Measurements from ENCODE around the gene AADACL3. TPM values are rescaled to one million over a fixed set of nuclear protein-coding genes. Genes with fewer than 3 reads are reported as not detected.
"Not testable (repeated sequence)": the region's sequence is repeated elsewhere in the genome, so short reads cannot be mapped to it uniquely, and the experiment has no call there.

The AADACL3 gene
- total RNA-seq, 1 experiment from 2014 or later, result not detected

- Histone ChIP-seq H3K79me2 (ENCODE audit: low read length) (no peaks in the 10 kb centered on the region), H3K4me3 (ENCODE audit: low read length) (no peak overlapping the region), H2AFZ (ENCODE audit: low read length) (no peak overlapping the region), H3K4me1 (ENCODE audit: insufficient read depth, low read length) (no peaks in the 10 kb centered on the region), H3F3A (ENCODE audit: low read length, unreplicated experiment) (no peaks in the 10 kb centered on the region), H3K36me3 (ENCODE audit: low read depth, low read length) (no peaks in the 10 kb centered on the region), H4K20me1 (ENCODE audit: low read length) (no peaks in the 10 kb centered on the region), H3K9ac (ENCODE audit: low read length) (no peak overlapping the region), H3K27me3 (ENCODE audit: low read length) (peaks cover 26% of the 10 kb centered on the region; the same call in 1 of the 2 replicates), H3K4me2 (ENCODE audit: low read length) (no peak overlapping the region), H3K9me2 (replicated peaks; ENCODE audit: low read length) (no peaks in the 10 kb centered on the region), H3K27ac (ENCODE audit: low read length) (no peak overlapping the region), H3K9me3 (ENCODE audit: low read length) (no peaks in the 10 kb centered on the region)
- TF ChIP-seq EZH2phosphoT487 (IDR thresholded peaks at IDR 0.05; ENCODE audit: borderline replicate concordance, low read length) (no peak), CTCF (conservative IDR thresholded peaks at IDR 0.05; ENCODE audit: low read depth, low read length) (no peak), EZH2 (IDR thresholded peaks at IDR 0.05; ENCODE audit: low read length, unreplicated experiment) (no peak)
- DNase-seq (no peak), ATAC-seq (no peak)
- BruUV-seq (replicated peaks), result no TSS peak
- intact Hi-C loops (cut with micrococcal nuclease), result no loop called here
- POLR2A ChIA-PET (ENCODE audit: unreplicated experiment), result no interaction called here
- CTCF ChIA-PET, result no interaction called here
Observed at GRCh38 chr1:12728391-12728790, 12.5 kb downstream of the AADACL3 start.

GRCh38 chr1:12730156-12730555, 14.2 kb downstream of the AADACL3 start:
- Histone ChIP-seq H3K79me2 (ENCODE audit: low read length) (no peaks in the 10 kb centered on the region), H3K9ac (ENCODE audit: low read length) (no peak overlapping the region), H2AFZ (ENCODE audit: low read length) (no peak overlapping the region), H3K4me2 (ENCODE audit: low read length) (no peak overlapping the region), H3K27ac (ENCODE audit: low read length) (no peak overlapping the region), H3K4me3 (ENCODE audit: low read length) (no peak overlapping the region), H3F3A (ENCODE audit: low read length, unreplicated experiment) (no peaks in the 10 kb centered on the region), H3K4me1 (ENCODE audit: insufficient read depth, low read length) (no peaks in the 10 kb centered on the region), H4K20me1 (ENCODE audit: low read length) (no peaks in the 10 kb centered on the region), H3K9me3 (ENCODE audit: low read length) (no peaks in the 10 kb centered on the region), H3K36me3 (ENCODE audit: low read depth, low read length) (no peaks in the 10 kb centered on the region), H3K9me2 (replicated peaks; ENCODE audit: low read length) (no peaks in the 10 kb centered on the region), H3K27me3 (ENCODE audit: low read length) (peaks cover 33% of the 10 kb centered on the region; the same call in 1 of the 2 replicates)
- TF ChIP-seq CTCF (conservative IDR thresholded peaks at IDR 0.05; ENCODE audit: low read depth, low read length), result no peak
- TF ChIP-seq EZH2 (IDR thresholded peaks at IDR 0.05; ENCODE audit: low read length, unreplicated experiment), result no peak
- ATAC-seq, result no peak
- BruUV-seq (replicated peaks), result no TSS peak
- intact Hi-C loops (cut with micrococcal nuclease), result no loop called here
- ChIA-PET CTCF (no interaction called here), POLR2A (ENCODE audit: unreplicated experiment) (no interaction called here)
- no peak for DNase-seq

- H2AFZ ChIP-seq (ENCODE audit: low read length); ATAC-seq; H3K9ac ChIP-seq (ENCODE audit: low read length); H3K79me2 ChIP-seq (ENCODE audit: low read length); DNase-seq; CTCF ChIA-PET; H3K9me3 ChIP-seq (ENCODE audit: low read length); H3K9me2 ChIP-seq (replicated peaks; ENCODE audit: low read length); POLR2A ChIA-PET (ENCODE audit: unreplicated experiment); intact Hi-C loops (cut with micrococcal nuclease); H4K20me1 ChIP-seq (ENCODE audit: low read length); H3K4me3 ChIP-seq (ENCODE audit: low read length); H3K4me2 ChIP-seq (ENCODE audit: low read length); H3F3A ChIP-seq (ENCODE audit: low read length, unreplicated experiment); BruUV-seq (replicated peaks); H3K27ac ChIP-seq (ENCODE audit: low read length); H3K36me3 ChIP-seq (ENCODE audit: low read depth, low read length); H3K4me1 ChIP-seq (ENCODE audit: insufficient read depth, low read length): not testable (repeated sequence)
- H3K27me3 ChIP-seq (ENCODE audit: low read length), result peaks cover 41% of the 10 kb centered on the region
Observed at GRCh38 chr1:12731084-12731483, 15.2 kb downstream of the AADACL3 start.
